SK-N-SH (cell line): ENCODE measurements around the gene CLDN14. TPM values are rescaled to one million over a fixed set of nuclear protein-coding genes. Genes with fewer than 3 reads are reported as not detected.

Experiments used
- CTCF ChIA-PET: fragments of 300-600, 350-600 bp; formaldehyde crosslinking; extraction: SDS; loops from one replicate; lab custom pipeline; 2021; lab: Yijun Ruan, JAX
- POLR2A ChIA-PET: fragments of 350-600 bp; sonication (Branson Sonifier 250); formaldehyde crosslinking; extraction: SDS; loops from one replicate; lab custom pipeline; 2020; ENCODE audit warnings: antibody characterized with exemption, inconsistent platforms; lab: Yijun Ruan, JAX
- DNase-seq: peaks from one replicate; pipeline ENCODE4 v3.0.0; 2012
- H2AFZ ChIP-seq: fragments of 200-600 bp; sonication (generic); 2 replicates; pipeline ENCODE4 v1.8.1; 2016; ENCODE audit warnings: antibody characterized with exemption, mild to moderate bottlenecking, low read depth
- H3F3A ChIP-seq: fragments of 200-600 bp; sonication (generic); replicated peaks from 2 replicates; pipeline ENCODE3; 2016; ENCODE audit warnings: antibody characterized with exemption, mild to moderate bottlenecking; ENCODE audit not compliant: insufficient read depth
- H3K27ac ChIP-seq, 2 experiments: fragments of 200-500 bp in 1 of 2; fragments of 200-600 bp in 1 of 2; sonication (Bioruptor generic) in 1 of 2; sonication (generic), shearing (Covaris generic) in 1 of 2; 2 replicates each; pipeline versions ENCODE4 v1.5.1 to v1.6.1; 2014 to 2016; ENCODE audit warnings: low read depth in 2 of 2, inconsistent platforms in 1 of 2, low read length in 1 of 2, mild to moderate bottlenecking in 1 of 2, mixed read lengths in 1 of 2
- H3K27me3 ChIP-seq: fragments of 200-600 bp; sonication (generic), shearing (Covaris generic); 2 replicates; pipeline ENCODE4 v1.6.1; 2016; ENCODE audit warnings: mixed run types; ENCODE audit not compliant: insufficient read depth
- H3K36me3 ChIP-seq, 2 experiments: fragments of 200-500 bp in 1 of 2; fragments of 200-600 bp in 1 of 2; sonication (Bioruptor generic) in 1 of 2; sonication (generic) in 1 of 2; replicated peaks in 1 of 2; 2 replicates each; pipeline versions ENCODE3 to v1.5.1; 2014 to 2016; ENCODE audit warnings: low read length in 1 of 2, mild to moderate bottlenecking in 1 of 2; ENCODE audit not compliant: insufficient read depth in 2 of 2, control insufficient read depth in 1 of 2
- H3K4me1 ChIP-seq, 2 experiments: fragments of 200-500 bp in 1 of 2; fragments of 200-600 bp in 1 of 2; sonication (Bioruptor generic) in 1 of 2; sonication (generic), shearing (Covaris generic) in 1 of 2; 2 replicates each; pipeline versions ENCODE4 v1.5.1 to v1.6.1; 2014 to 2016; ENCODE audit warnings: low read depth in 1 of 2, low read length in 1 of 2, mixed run types in 1 of 2; ENCODE audit not compliant: insufficient read depth in 2 of 2, control insufficient read depth in 1 of 2
- H3K4me2 ChIP-seq: fragments of 200-600 bp; sonication (generic), shearing (Covaris generic); 2 replicates; pipeline ENCODE4 v1.6.1; 2017; ENCODE audit warnings: mixed run types
- H3K4me3 ChIP-seq, 2 experiments: fragments of 200-500 bp in 1 of 2; fragments of 200-600 bp in 1 of 2; sonication (Bioruptor generic) in 1 of 2; sonication (generic), shearing (Covaris generic) in 1 of 2; 2 replicates each; pipeline versions ENCODE4 v1.5.1 to v1.8.1; 2014 to 2016; ENCODE audit warnings: low read depth in 2 of 2, inconsistent platforms in 1 of 2, low read length in 1 of 2, mild to moderate bottlenecking in 1 of 2, mixed read lengths in 1 of 2, moderate library complexity in 1 of 2
- H3K79me2 ChIP-seq: fragments of 200-600 bp; sonication (generic); 2 replicates; pipeline ENCODE4 v1.8.1; 2017; ENCODE audit warnings: mild to moderate bottlenecking; ENCODE audit not compliant: insufficient read depth
- H3K9ac ChIP-seq: fragments of 200-600 bp; sonication (generic); 2 replicates; pipeline ENCODE4 v1.6.1; 2017; ENCODE audit warnings: mixed run types
- H3K9me2 ChIP-seq: fragments of 200-600 bp; sonication (generic); 2 replicates; pipeline ENCODE4 v1.6.1; 2017; ENCODE audit warnings: mixed run types
- H3K9me3 ChIP-seq: fragments of 200-600 bp; sonication (generic); 2 replicates; pipeline ENCODE4 v1.6.1; 2017; ENCODE audit warnings: mixed run types, mild to moderate bottlenecking, moderate library complexity
- H4K20me1 ChIP-seq: fragments of 200-600 bp; sonication (generic); 2 replicates; pipeline ENCODE4 v1.6.1; 2017; ENCODE audit warnings: mild to moderate bottlenecking, mixed run types; ENCODE audit not compliant: insufficient read depth
- ELF1 ChIP-seq: IDR thresholded peaks from 2 replicates; pipeline ENCODE4 v1.4.0; 2012
- EP300 ChIP-seq, 2 experiments: IDR thresholded peaks; 2 replicates each; pipeline versions ENCODE4 v1.4.0 to v1.6.1; 2012; ENCODE audit warnings: borderline replicate concordance in 1 of 2, low read depth in 1 of 2, low read length in 1 of 2
- FOSL2 ChIP-seq: IDR thresholded peaks from 2 replicates; pipeline ENCODE4 v1.4.0; 2012; ENCODE audit warnings: low read depth, mild to moderate bottlenecking, moderate library complexity, borderline replicate concordance
- FOXM1 ChIP-seq: IDR thresholded peaks from 2 replicates; pipeline ENCODE4 v1.4.0; 2012; ENCODE audit warnings: low read depth, mild to moderate bottlenecking
- GABPA ChIP-seq: IDR thresholded peaks from 2 replicates; pipeline ENCODE4 v1.4.0; 2012; ENCODE audit warnings: low read depth, mild to moderate bottlenecking
- MXI1 ChIP-seq: IDR thresholded peaks from 2 replicates; pipeline ENCODE4 v1.6.1; 2012; ENCODE audit warnings: mild to moderate bottlenecking, low read depth, low read length, improper control_type of control experiment
- NRF1 ChIP-seq: IDR thresholded peaks from 2 replicates; pipeline ENCODE4 v1.6.1; 2012; ENCODE audit warnings: low read depth, mild to moderate bottlenecking, low read length
- RAD21 ChIP-seq: IDR thresholded peaks from 2 replicates; pipeline ENCODE4 v1.6.1; 2012; ENCODE audit warnings: mild to moderate bottlenecking, low read length
- RCOR1 ChIP-seq: fragments of 150-350 bp; IDR thresholded peaks from 2 replicates; pipeline ENCODE4 v1.6.1; 2017; ENCODE audit warnings: antibody characterized with exemption, low read length
- TAF1 ChIP-seq: IDR thresholded peaks from 2 replicates; pipeline ENCODE4 v1.6.1; 2012; ENCODE audit warnings: low read depth, mild to moderate bottlenecking, low read length, moderate library complexity, borderline replicate concordance
- TCF12 ChIP-seq: IDR thresholded peaks from 2 replicates; pipeline ENCODE4 v1.4.0; 2012
- YY1 ChIP-seq: IDR thresholded peaks from 2 replicates; pipeline ENCODE4 v1.4.0; 2012; ENCODE audit warnings: low read depth, mild to moderate bottlenecking
- WGBS: methylation state at CpG from one replicate; pipeline ENCODE4 v1.1.6; 2017; ENCODE audit warnings: low lambda C conversion rate; 5-methylcytosine and 5-hydroxymethylcytosine counted together
- polyA plus RNA-seq, 3 experiments: library from polyadenylated mRNA; depleted of rRNA; stranded (reverse); fragments of >200 nt; gene quantifications; 2 replicates each; pipeline ENCODE4 v1.2.3, GENCODE V29; 2012
- TF ChIP-seq, protein P1 (sequence below): IDR thresholded peaks from 2 replicates; pipeline ENCODE4 v1.4.0; 2012; ENCODE audit warnings: low read depth
- TF ChIP-seq, protein P2 (sequence below): IDR thresholded peaks from 2 replicates; pipeline ENCODE4; 2012
- TF ChIP-seq, protein P3 (sequence below): IDR thresholded peaks from 2 replicates; pipeline ENCODE4 v1.4.0; 2012; ENCODE audit warnings: low read depth, borderline replicate concordance
- TF ChIP-seq, protein P4 (sequence below): fragments of 200-600 bp; sonication (generic); IDR thresholded peaks from 2 replicates; pipeline ENCODE4 v1.6.1; 2017; ENCODE audit warnings: antibody characterized with exemption, mild to moderate bottlenecking, moderate library complexity
- TF ChIP-seq, protein P5 (sequence below): fragments of 150-350 bp; IDR thresholded peaks from 2 replicates; pipeline ENCODE4 v1.6.1; 2016; ENCODE audit warnings: mild to moderate bottlenecking, low read depth, low read length
- TF ChIP-seq, protein P6 (sequence below): IDR thresholded peaks from 2 replicates; pipeline ENCODE4 v1.4.0; 2012; ENCODE audit warnings: low read depth, borderline replicate concordance

Gene CLDN14
- polyA plus RNA-seq, 1 of the 3 experiments (the other 2 are of a cell fraction) = not detected

DNA sequence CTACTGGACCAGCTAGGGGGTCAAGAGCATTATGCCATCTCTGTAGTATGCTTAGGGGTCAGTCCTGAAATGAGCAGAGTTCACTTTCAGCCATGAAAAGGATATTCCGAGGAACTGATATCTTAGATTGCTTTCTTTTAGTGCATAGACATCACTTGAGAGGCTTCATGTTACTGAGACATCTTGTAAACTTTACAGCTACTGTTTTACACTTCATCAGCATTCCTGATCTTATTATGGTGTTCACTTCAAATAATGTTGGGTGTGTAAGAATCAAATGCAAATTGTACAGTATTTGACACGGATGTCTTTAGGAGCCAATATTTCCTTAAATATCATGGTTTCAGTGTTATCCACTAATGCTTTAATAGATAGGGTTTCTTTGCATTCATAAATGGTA is 22.4 kb upstream of the CLDN14 start:
- Histone ChIP-seq H4K20me1 (no peaks in the 10 kb centered on the region), H3K4me3 (no peak overlapping the region), H3K27me3 (no peaks in the 10 kb centered on the region), H3K4me1 (no peaks in the 10 kb centered on the region), H3K9me2 (no peaks in the 10 kb centered on the region), H3K36me3 (no peaks in the 10 kb centered on the region), H3K79me2 (no peaks in the 10 kb centered on the region), H3K9ac (no peak overlapping the region), H3K27ac (no peak overlapping the region), H3K9me3 (no peaks in the 10 kb centered on the region), H3F3A (no peaks in the 10 kb centered on the region), H3K4me2 (no peak overlapping the region), H2AFZ (no peak overlapping the region)
- ChIA-PET CTCF (interaction anchor here (0.6 to 4.0 kb wide), 2 partner anchors 13 to 92 kb away, joined by 4 to 28 read pairs; no protein-coding TSS in a partner anchor), POLR2A (no interaction called here)
- TF ChIP-seq FOXM1 (no peak), TCF12 (no peak), GABPA (no peak), RCOR1 (no peak), TAF1 (no peak), NRF1 (no peak), EP300 (IDR thresholded peaks at IDR 0.05; ENCODE audit: borderline replicate concordance in 1 of 2, low read depth in 1 of 2, low read length in 1 of 2) (no peak), YY1 (no peak), MXI1 (no peak), FOSL2 (no peak), ELF1 (no peak), RAD21 (no peak)
- TF ChIP-seq, protein P1, sequence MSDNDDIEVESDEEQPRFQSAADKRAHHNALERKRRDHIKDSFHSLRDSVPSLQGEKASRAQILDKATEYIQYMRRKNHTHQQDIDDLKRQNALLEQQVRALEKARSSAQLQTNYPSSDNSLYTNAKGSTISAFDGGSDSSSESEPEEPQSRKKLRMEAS = no peak
- TF ChIP-seq, protein P2, sequence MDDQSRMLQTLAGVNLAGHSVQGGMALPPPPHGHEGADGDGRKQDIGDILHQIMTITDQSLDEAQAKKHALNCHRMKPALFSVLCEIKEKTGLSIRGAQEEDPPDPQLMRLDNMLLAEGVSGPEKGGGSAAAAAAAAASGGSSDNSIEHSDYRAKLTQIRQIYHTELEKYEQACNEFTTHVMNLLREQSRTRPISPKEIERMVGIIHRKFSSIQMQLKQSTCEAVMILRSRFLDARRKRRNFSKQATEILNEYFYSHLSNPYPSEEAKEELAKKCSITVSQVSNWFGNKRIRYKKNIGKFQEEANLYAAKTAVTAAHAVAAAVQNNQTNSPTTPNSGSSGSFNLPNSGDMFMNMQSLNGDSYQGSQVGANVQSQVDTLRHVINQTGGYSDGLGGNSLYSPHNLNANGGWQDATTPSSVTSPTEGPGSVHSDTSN = no peak
- TF ChIP-seq, protein P3, sequence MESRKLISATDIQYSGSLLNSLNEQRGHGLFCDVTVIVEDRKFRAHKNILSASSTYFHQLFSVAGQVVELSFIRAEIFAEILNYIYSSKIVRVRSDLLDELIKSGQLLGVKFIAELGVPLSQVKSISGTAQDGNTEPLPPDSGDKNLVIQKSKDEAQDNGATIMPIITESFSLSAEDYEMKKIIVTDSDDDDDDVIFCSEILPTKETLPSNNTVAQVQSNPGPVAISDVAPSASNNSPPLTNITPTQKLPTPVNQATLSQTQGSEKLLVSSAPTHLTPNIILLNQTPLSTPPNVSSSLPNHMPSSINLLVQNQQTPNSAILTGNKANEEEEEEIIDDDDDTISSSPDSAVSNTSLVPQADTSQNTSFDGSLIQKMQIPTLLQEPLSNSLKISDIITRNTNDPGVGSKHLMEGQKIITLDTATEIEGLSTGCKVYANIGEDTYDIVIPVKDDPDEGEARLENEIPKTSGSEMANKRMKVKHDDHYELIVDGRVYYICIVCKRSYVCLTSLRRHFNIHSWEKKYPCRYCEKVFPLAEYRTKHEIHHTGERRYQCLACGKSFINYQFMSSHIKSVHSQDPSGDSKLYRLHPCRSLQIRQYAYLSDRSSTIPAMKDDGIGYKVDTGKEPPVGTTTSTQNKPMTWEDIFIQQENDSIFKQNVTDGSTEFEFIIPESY = no peak
- TF ChIP-seq, protein P4, sequence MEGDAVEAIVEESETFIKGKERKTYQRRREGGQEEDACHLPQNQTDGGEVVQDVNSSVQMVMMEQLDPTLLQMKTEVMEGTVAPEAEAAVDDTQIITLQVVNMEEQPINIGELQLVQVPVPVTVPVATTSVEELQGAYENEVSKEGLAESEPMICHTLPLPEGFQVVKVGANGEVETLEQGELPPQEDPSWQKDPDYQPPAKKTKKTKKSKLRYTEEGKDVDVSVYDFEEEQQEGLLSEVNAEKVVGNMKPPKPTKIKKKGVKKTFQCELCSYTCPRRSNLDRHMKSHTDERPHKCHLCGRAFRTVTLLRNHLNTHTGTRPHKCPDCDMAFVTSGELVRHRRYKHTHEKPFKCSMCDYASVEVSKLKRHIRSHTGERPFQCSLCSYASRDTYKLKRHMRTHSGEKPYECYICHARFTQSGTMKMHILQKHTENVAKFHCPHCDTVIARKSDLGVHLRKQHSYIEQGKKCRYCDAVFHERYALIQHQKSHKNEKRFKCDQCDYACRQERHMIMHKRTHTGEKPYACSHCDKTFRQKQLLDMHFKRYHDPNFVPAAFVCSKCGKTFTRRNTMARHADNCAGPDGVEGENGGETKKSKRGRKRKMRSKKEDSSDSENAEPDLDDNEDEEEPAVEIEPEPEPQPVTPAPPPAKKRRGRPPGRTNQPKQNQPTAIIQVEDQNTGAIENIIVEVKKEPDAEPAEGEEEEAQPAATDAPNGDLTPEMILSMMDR = no peak
- TF ChIP-seq, protein P5, sequence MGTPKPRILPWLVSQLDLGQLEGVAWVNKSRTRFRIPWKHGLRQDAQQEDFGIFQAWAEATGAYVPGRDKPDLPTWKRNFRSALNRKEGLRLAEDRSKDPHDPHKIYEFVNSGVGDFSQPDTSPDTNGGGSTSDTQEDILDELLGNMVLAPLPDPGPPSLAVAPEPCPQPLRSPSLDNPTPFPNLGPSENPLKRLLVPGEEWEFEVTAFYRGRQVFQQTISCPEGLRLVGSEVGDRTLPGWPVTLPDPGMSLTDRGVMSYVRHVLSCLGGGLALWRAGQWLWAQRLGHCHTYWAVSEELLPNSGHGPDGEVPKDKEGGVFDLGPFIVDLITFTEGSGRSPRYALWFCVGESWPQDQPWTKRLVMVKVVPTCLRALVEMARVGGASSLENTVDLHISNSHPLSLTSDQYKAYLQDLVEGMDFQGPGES = no peak
- TF ChIP-seq, protein P6, sequence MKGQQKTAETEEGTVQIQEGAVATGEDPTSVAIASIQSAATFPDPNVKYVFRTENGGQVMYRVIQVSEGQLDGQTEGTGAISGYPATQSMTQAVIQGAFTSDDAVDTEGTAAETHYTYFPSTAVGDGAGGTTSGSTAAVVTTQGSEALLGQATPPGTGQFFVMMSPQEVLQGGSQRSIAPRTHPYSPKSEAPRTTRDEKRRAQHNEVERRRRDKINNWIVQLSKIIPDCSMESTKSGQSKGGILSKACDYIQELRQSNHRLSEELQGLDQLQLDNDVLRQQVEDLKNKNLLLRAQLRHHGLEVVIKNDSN = no peak
- no peak for DNase-seq
- WGBS = 43% methylated on average over 2 of the region's 2 CpGs
